Cardiac fibroblast (primary cell): ENCODE measurements around the gene MRPS11.
A peak's percentile ranks its signal among the peaks of the same experiment; 100 is the strongest.
"Not testable (repeated sequence)": the region's sequence is repeated elsewhere in the genome, so short reads cannot be mapped to it uniquely, and the experiment has no call there.

Experiments used
- DNase-seq, 2 donors: peaks; one replicate each; pipeline versions ENCODE4 v3.0.0 to v3.0.0-alpha.2; 2010; ENCODE audit warnings: low read depth in 2 of 2
- H3K4me3 ChIP-seq, 2 donors: replicated peaks in 1 of 2; 1 replicate in 1 of 2; 2 replicates in 1 of 2; pipeline ENCODE4 v1.5.1; 2011; ENCODE audit warnings: low read depth in 2 of 2, low read length in 2 of 2, mild to moderate bottlenecking in 2 of 2, moderate library complexity in 1 of 2
- TF ChIP-seq, protein P1 (sequence below): IDR thresholded peaks from one replicate; pipeline ENCODE4 v1.5.1; 2011; ENCODE audit warnings: low read depth, mild to moderate bottlenecking, low read length, inconsistent platforms

MRPS11 gene

DNA sequence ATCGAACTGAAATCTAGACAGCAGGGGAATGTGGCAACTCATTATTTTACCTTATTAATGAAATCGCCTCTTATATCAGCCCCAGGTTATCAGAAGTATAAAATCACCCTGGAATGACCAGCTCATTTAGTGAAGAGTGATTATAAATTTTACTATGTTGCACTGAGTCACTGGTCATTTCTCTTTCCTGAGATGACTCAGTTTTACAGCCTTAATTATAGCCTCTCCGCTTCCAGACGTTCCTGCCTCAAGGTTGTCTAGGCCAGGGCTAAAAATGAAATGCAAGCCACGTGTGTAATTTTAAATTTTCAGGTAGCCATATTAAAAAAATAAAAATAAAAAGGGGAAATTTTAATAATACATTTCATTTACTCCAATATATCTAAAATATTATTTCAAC lies 45.7 kb downstream of the MRPS11 start:
- DNase-seq, result peak in 1 of 2 donors; percentile 20
- H3K4me3 ChIP-seq, result no peak overlapping the region
- TF ChIP-seq, protein P1, sequence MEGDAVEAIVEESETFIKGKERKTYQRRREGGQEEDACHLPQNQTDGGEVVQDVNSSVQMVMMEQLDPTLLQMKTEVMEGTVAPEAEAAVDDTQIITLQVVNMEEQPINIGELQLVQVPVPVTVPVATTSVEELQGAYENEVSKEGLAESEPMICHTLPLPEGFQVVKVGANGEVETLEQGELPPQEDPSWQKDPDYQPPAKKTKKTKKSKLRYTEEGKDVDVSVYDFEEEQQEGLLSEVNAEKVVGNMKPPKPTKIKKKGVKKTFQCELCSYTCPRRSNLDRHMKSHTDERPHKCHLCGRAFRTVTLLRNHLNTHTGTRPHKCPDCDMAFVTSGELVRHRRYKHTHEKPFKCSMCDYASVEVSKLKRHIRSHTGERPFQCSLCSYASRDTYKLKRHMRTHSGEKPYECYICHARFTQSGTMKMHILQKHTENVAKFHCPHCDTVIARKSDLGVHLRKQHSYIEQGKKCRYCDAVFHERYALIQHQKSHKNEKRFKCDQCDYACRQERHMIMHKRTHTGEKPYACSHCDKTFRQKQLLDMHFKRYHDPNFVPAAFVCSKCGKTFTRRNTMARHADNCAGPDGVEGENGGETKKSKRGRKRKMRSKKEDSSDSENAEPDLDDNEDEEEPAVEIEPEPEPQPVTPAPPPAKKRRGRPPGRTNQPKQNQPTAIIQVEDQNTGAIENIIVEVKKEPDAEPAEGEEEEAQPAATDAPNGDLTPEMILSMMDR, result no peak

DNA sequence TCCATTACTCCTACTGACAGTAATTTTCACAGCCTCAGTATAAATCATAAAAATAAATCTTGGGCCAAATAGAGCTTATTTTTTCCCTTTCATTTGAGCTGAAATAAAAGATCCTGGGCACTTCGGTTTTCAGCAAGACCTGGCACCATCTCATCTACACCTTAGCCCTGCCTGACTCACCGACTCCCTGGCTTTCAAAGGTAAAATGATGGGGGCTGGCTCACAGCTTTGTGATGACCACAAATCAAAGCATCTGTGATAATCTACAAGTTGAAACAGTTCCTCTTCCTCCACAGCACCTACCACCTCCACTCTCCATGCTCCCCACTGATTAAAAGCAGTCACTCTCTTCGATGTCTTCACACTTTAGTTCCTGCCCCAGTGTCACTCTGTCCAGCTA lies 51.4 kb downstream of the MRPS11 start:
- no peak overlapping the region for H3K4me3 ChIP-seq
- TF ChIP-seq, protein P1, result no peak
- DNase-seq, result no peak

DNA sequence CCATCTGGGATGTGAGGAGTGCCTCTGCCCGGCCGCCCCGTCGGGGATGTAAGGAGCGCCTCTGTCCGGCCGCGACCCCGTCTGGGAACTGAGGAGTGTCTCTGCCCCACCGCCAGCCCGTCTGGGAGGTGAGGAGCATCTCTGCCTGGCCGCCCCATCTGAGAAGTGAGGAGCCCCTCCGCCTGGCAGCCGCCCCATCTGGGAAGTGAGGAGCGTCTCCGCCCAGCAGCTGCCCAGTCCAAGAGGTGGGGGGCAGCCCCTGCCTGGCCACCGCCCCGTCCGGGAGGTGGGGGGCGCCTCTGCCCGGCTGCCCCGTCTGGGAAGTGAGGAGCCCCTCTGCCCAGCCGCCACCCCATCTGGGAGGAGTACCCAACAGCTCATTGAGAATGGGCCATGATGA lies 56.6 kb downstream of the MRPS11 start:
- H3K4me3 ChIP-seq, DNase-seq: not testable (repeated sequence)

DNA sequence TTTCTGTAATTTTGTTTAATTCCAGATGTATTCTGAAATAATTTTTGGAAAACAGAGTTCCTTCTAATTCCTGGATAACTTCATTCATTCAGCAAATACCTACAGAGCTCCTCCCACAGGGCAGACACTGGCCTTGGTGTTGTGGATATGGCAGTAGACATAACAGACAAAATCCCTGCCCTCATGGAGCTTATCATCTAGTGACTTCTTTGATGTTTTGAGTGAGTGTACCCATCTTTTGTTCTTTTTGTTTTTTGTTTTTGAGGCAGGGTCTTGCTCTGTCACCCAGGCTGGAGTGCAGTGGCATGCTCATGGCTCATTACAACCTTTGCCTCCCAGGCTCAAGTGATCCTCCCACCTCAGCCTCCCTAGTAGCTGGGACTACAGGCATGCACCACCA lies 57.9 kb downstream of the MRPS11 start:
- TF ChIP-seq, protein P1, result no peak
- no peak for DNase-seq
- H3K4me3 ChIP-seq, result no peak overlapping the region

DNA sequence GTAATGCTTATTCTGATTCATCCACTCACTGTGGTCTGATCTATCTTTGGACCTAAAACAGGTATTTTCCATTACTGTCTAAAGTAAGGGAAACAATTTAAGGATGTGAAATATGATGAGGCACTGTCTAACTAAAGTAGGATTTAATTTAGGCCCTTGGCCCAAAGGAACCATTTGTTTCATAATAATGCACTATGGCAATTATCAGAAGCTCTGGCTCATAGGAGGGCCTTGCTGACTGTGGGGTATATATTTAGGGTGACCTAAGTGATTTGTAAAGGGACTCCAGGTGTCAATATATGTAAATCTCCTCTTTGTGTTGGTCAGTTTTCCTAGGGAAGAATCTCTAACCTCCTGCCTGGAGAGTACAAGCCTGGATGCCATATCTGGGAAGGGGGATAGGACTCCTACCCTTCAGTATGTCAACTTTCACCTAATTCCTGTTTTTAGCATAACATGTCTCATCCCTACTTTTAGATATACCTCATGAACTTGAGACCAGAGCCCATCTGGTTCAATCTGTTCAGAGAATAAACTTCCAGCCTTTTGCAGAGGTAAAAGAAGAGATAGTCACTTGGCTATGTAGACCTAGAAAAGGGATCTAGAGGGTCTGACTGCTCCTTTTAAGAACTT lies 58.9 kb downstream of the MRPS11 start:
- TF ChIP-seq, protein P1, result no peak
- DNase-seq, result no peak
- no peak overlapping the region for H3K4me3 ChIP-seq

DNA sequence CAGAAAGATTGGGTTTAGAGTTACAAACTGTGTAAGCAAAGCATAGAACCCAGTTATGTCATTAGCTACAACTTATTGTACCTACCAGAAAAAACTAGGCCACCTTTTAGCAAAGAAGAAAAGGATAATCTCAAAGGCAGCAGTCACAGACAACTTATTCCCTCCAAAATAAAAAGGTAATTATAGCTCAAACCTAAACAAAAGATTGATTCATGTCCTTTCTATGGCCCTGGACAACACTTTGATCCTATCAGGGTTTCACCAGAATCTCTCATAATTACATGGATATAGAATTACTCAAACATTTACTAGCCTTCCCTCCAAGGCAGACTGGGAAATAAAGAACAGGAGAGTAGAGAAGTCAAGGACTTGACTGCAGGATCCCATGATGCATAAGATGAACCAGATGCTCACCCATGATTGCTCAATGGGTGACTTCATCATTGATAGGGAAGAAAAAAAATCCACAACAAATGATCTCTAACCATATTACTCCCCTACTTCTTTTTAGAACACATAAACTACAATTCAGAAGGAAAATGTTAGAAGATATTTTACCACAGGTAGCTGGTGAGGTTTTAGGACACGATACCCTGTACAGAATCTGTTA lies 61.6 kb downstream of the MRPS11 start:
- peak; percentile 20 to 35 for DNase-seq
- TF ChIP-seq, protein P1, result no peak
- no peak overlapping the region for H3K4me3 ChIP-seq
